Astrocyte (in vitro differentiated cells and primary cell): Measurements from ENCODE around the gene MRGPRE. TPM values are rescaled to one million over a fixed set of nuclear protein-coding genes. Genes with fewer than 3 reads are reported as not detected.

Experiments
- DNase-seq: peaks from one replicate; pipeline ENCODE4 v3.0.0-alpha.2; 2010; ENCODE audit warnings: low read depth
- FAIRE-seq: peaks from 2 replicates; lab custom pipeline; 2011; peaks lifted over from hg19 to GRCh38; lab: Jason Lieb, UNC
- H2AFZ ChIP-seq: 2 replicates; pipeline ENCODE4 v1.6.0; 2012; ENCODE audit warnings: low read depth, low read length, inconsistent platforms
- H3K27ac ChIP-seq: 2 replicates; pipeline ENCODE4 v1.5.1; 2011; ENCODE audit warnings: low read depth, low read length, inconsistent platforms
- H3K27me3 ChIP-seq: 2 replicates; pipeline ENCODE4 v1.6.0; 2011; ENCODE audit warnings: low read length, inconsistent platforms; ENCODE audit not compliant: insufficient read depth
- H3K36me3 ChIP-seq: 2 replicates; pipeline ENCODE4 v1.5.1; 2011; ENCODE audit warnings: low read length, inconsistent platforms; ENCODE audit not compliant: insufficient read depth
- H3K4me1 ChIP-seq: 2 replicates; pipeline ENCODE4 v1.5.1; 2011; ENCODE audit warnings: low read length, inconsistent platforms; ENCODE audit not compliant: insufficient read depth
- H3K4me2 ChIP-seq: 2 replicates; pipeline ENCODE4 v1.6.0; 2012; ENCODE audit warnings: low read length, inconsistent platforms
- H3K4me3 ChIP-seq: 2 replicates; pipeline ENCODE4 v1.5.1; 2011; ENCODE audit warnings: low read depth, mild to moderate bottlenecking, low read length, inconsistent platforms; ENCODE audit not compliant: insufficient read depth
- H3K79me2 ChIP-seq: 2 replicates; pipeline ENCODE4 v1.6.0; 2012; ENCODE audit warnings: mild to moderate bottlenecking, low read length, inconsistent platforms; ENCODE audit not compliant: insufficient read depth
- H3K9ac ChIP-seq: 2 replicates; pipeline ENCODE4 v1.6.0; 2012; ENCODE audit warnings: mild to moderate bottlenecking, low read length, inconsistent platforms
- H3K9me3 ChIP-seq: 2 replicates; pipeline ENCODE4 v1.5.1; 2012; ENCODE audit warnings: low read depth, mild to moderate bottlenecking, low read length, inconsistent platforms; ENCODE audit not compliant: insufficient read depth
- H4K20me1 ChIP-seq: 2 replicates; pipeline ENCODE4 v1.6.0; 2012; ENCODE audit warnings: low read length, inconsistent platforms; ENCODE audit not compliant: insufficient read depth
- H3K27ac Mint-ChIP-seq: one replicate; pipeline ENCODE4 v1.8.0; 2021; ENCODE audit warnings: mild to moderate bottlenecking, mixed read lengths; ENCODE audit not compliant: unreplicated experiment
- H3K27me3 Mint-ChIP-seq: one replicate; pipeline ENCODE4 v1.8.0; 2021; ENCODE audit warnings: low read depth, mixed read lengths; ENCODE audit not compliant: unreplicated experiment
- H3K36me3 Mint-ChIP-seq: one replicate; pipeline ENCODE4 v1.8.0; 2021; ENCODE audit warnings: low read depth, mixed read lengths; ENCODE audit not compliant: unreplicated experiment
- H3K4me1 Mint-ChIP-seq: one replicate; pipeline ENCODE4 v1.8.0; 2021; ENCODE audit warnings: low read depth, mixed read lengths; ENCODE audit not compliant: unreplicated experiment
- H3K4me3 Mint-ChIP-seq: one replicate; pipeline ENCODE4 v1.8.0; 2021; ENCODE audit warnings: mild to moderate bottlenecking, moderate library complexity, mixed read lengths; ENCODE audit not compliant: unreplicated experiment
- H3K9me3 Mint-ChIP-seq: one replicate; pipeline ENCODE4 v1.8.0; 2021; ENCODE audit warnings: mild to moderate bottlenecking, mixed read lengths; ENCODE audit not compliant: unreplicated experiment
- EZH2 ChIP-seq: IDR thresholded peaks from 2 replicates; pipeline ENCODE4 v1.6.1; 2012; ENCODE audit warnings: mild to moderate bottlenecking, low read length, inconsistent platforms; ENCODE audit not compliant: insufficient read depth
- total RNA-seq: library from RNA; stranded (reverse); gene quantifications from 2 replicates; pipeline ENCODE4 v1.2.1, GENCODE V29; 2021
- TF ChIP-seq, protein P1 (sequence below): IDR thresholded peaks from 2 replicates; pipeline ENCODE4 v1.5.1; 2011; ENCODE audit warnings: low read depth, mild to moderate bottlenecking, inconsistent platforms, low read length, moderate library complexity; ENCODE audit not compliant: insufficient read depth

Gene MRGPRE
- total RNA-seq, 1 donor from 2014 or later = not detected

DNA sequence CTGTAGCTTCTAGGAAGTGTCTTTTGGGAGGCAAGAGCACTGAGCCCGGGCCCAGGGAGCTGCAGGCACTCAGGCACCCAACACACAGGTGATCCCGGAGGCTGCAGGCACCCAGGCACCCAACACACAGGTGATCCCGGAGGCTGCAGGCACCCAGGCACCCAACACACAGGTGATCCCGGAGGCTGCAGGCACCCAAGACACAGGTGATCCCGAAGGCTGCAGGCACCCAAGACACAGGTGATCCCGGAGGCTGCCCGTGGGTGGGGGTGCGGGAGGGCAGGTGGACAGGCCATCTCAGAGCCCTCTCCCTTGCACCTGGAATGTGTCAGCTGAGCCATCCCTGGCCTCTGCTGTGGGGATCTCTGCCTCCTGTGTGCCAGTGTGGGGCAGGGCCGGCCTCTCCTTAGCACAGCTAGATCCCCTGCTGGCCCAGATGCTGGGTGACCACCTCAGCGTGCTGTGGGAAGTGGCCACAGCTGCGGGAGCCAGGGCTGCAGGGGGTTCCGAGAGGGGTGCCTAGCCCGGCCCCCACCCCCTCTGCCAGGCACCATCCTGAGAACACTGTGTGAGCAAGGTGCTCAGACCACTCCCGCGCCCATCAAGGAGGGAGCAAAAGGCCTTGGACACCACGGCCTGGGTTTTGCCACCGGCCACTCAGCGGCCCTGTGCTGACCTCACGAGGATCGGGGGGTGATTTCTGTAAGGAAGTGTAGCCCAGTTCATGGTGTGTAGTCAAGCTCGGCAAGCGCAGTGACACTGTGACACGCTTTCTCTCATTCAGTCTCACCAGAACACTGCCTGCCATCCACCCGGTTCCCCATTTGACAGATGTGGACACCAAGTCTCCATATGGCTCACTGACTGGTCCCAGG is 27.8 kb downstream of the MRGPRE start:
- Histone ChIP-seq H3K27me3 (peaks cover 26% of the 10 kb centered on the region), H3K36me3 (no peaks in the 10 kb centered on the region), H3K4me1 (no peaks in the 10 kb centered on the region), H3K4me2 (no peak overlapping the region), H3K79me2 (no peaks in the 10 kb centered on the region), H2AFZ (no peak overlapping the region), H3K9ac (no peak overlapping the region), H3K9me3 (peaks cover 3% of the 10 kb centered on the region), H4K20me1 (peaks cover 5% of the 10 kb centered on the region), H3K4me3 (no peak overlapping the region), H3K27ac (no peak overlapping the region)
- DNase-seq (no peak), FAIRE-seq (no peak)
- H3K4me3 Mint-ChIP-seq = no peak overlapping the region
- peak overlapping the region; percentile 41 for H3K27ac Mint-ChIP-seq
- TF ChIP-seq EZH2 = no peak
- TF ChIP-seq, protein P1, sequence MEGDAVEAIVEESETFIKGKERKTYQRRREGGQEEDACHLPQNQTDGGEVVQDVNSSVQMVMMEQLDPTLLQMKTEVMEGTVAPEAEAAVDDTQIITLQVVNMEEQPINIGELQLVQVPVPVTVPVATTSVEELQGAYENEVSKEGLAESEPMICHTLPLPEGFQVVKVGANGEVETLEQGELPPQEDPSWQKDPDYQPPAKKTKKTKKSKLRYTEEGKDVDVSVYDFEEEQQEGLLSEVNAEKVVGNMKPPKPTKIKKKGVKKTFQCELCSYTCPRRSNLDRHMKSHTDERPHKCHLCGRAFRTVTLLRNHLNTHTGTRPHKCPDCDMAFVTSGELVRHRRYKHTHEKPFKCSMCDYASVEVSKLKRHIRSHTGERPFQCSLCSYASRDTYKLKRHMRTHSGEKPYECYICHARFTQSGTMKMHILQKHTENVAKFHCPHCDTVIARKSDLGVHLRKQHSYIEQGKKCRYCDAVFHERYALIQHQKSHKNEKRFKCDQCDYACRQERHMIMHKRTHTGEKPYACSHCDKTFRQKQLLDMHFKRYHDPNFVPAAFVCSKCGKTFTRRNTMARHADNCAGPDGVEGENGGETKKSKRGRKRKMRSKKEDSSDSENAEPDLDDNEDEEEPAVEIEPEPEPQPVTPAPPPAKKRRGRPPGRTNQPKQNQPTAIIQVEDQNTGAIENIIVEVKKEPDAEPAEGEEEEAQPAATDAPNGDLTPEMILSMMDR = no peak
- H3K27me3 Mint-ChIP-seq = peaks cover 54% of the 10 kb centered on the region
- no peaks in the 10 kb centered on the region for H3K36me3 Mint-ChIP-seq
- no peaks in the 10 kb centered on the region for H3K9me3 Mint-ChIP-seq
- no peaks in the 10 kb centered on the region for H3K4me1 Mint-ChIP-seq

DNA sequence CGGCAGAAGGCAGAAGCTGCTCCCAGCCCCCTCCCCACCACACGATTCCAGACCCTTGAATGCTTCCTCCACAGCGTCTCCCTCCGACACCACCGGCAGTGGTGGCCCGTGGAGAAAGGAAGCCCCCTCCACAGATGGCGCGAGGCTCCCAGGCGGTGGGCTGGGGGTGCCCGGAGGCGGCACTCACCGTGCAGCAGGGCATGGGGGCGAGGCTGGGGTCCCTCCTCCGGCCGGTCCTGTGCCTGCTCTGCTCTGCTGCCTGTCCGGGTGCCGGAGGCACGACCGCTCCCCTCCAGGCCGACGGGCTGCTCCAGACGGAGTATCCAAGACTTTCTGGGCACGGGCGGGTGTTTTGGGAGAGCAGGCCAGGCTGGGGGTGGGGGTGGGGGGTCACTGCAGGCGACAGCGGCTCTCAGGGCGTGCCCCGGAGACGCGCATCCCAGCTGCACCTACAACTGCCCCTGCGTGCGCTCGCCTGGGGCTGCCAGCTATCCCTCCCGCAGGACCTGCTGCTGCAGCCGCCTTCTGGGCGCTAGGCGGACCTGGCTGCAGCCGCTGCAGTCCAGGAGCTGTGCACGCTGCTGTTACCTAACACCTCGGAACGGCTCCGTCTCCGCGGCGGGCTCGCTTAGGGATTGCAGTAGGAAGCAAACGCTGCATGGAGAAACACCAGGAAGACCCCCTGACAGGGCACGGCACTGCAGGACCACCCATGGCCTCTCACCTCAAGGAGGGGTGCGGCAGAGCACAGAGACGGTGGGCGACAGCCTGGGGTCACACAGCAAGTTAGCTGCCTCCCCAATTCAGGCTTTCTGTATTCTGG is 28.8 kb downstream of the MRGPRE start:
- Mint-ChIP-seq H3K4me3 (no peak overlapping the region), H3K36me3 (no peaks in the 10 kb centered on the region), H3K27ac (no peak overlapping the region), H3K4me1 (no peaks in the 10 kb centered on the region), H3K27me3 (peaks cover 52% of the 10 kb centered on the region), H3K9me3 (no peaks in the 10 kb centered on the region)
- Histone ChIP-seq H3K4me2 (no peak overlapping the region), H3K9me3 (peaks cover 3% of the 10 kb centered on the region), H3K27me3 (peaks cover 26% of the 10 kb centered on the region), H3K36me3 (no peaks in the 10 kb centered on the region), H3K4me1 (no peaks in the 10 kb centered on the region), H3K9ac (no peak overlapping the region), H3K4me3 (no peak overlapping the region), H2AFZ (no peak overlapping the region), H3K27ac (no peak overlapping the region), H3K79me2 (no peaks in the 10 kb centered on the region), H4K20me1 (peaks cover 5% of the 10 kb centered on the region)
- no peak for DNase-seq
- FAIRE-seq = no peak
- peak; percentile 81 for TF ChIP-seq EZH2
- TF ChIP-seq, protein P1 = no peak
